ENCODE results near the gene BCLAF1. TPM values are rescaled to one million over a fixed set of nuclear protein-coding genes. Genes with fewer than 3 reads are reported as not detected.

The BCLAF1 gene
- 139 TPM for total RNA-seq

GRCh38 chr6:136289579-136290409 is at the start of gene BCLAF1:
Gene BCLAF1 (minus strand): TSS chr6:136289846. CDS start chr6:136279866, 9,980 bp downstream.

GRCh38 chr6:136249811-136250685 is 39.6 kb downstream of the BCLAF1 start, which contains the start of gene MTFR2:
Gene MTFR2 (minus strand): TSS chr6:136250311. CDS start chr6:136249099, 1,212 bp downstream.

Small RNA genes within 50 kb of the gene (small RNA-seq; reads per million reads assigned to genes)
- gene AL023284.1 (ENCODE audit: low replicate concordance), result not detected

Other genes with a start within 250 kb of the BCLAF1 start
- gene MTFR2, start 39.5 kb downstream of the BCLAF1 start, total RNA-seq, result 0.53 TPM